ENCODE results near the gene ORC1. TPM values are rescaled to one million over a fixed set of nuclear protein-coding genes. Genes with fewer than 3 reads are reported as not detected.

ORC1 gene
- polyA plus RNA-seq, 1 donor (not counting 4 experiments of a cell fraction or from before 2014, with no cell fraction given): 5.8 TPM

- peaks cover 51 to 58% of the 10 kb centered on the region in 2 experiments for H3K36me3 ChIP-seq (ENCODE audit: control insufficient read depth in 2 of 2, extremely low read depth in 1 of 2, insufficient read depth in 2 of 2, low read length in 2 of 2)
- H3K9me1 ChIP-seq (ENCODE audit: control insufficient read depth, extremely low read depth, insufficient read depth, low read length): no peaks in the 10 kb centered on the region
- dilution Hi-C loops (cut with MboI; ENCODE audit: extremely low pct_ligation_motif_present, low sequenced_read_pairs): no loop called here
- H3K9me3 ChIP-seq (ENCODE audit: control insufficient read depth, low read depth, low read length): no peaks in the 10 kb centered on the region
- no peaks in the 10 kb centered on the region for H3K79me2 ChIP-seq (ENCODE audit: control insufficient read depth, insufficient read depth, low read length)
- TF ChIP-seq, protein P1, sequence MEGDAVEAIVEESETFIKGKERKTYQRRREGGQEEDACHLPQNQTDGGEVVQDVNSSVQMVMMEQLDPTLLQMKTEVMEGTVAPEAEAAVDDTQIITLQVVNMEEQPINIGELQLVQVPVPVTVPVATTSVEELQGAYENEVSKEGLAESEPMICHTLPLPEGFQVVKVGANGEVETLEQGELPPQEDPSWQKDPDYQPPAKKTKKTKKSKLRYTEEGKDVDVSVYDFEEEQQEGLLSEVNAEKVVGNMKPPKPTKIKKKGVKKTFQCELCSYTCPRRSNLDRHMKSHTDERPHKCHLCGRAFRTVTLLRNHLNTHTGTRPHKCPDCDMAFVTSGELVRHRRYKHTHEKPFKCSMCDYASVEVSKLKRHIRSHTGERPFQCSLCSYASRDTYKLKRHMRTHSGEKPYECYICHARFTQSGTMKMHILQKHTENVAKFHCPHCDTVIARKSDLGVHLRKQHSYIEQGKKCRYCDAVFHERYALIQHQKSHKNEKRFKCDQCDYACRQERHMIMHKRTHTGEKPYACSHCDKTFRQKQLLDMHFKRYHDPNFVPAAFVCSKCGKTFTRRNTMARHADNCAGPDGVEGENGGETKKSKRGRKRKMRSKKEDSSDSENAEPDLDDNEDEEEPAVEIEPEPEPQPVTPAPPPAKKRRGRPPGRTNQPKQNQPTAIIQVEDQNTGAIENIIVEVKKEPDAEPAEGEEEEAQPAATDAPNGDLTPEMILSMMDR (optimal IDR thresholded peaks at IDR 0.05 in 1 of 3, IDR thresholded peaks at IDR 0.05 in 1 of 3, conservative IDR thresholded peaks at IDR 0.05 in 1 of 3; ENCODE audit: extremely low read depth in 1 of 3, insufficient read depth in 2 of 3, low read length in 3 of 3): no peak
- no peak for TF ChIP-seq EZH2 (IDR thresholded peaks at IDR 0.05; ENCODE audit: low read length)
- H2AFZ ChIP-seq (ENCODE audit: control insufficient read depth, low read length): no peak overlapping the region
- no peaks in the 10 kb centered on the region for H4K20me1 ChIP-seq (ENCODE audit: control insufficient read depth, extremely low read depth, insufficient read depth, low read length)
- H3K4me1 ChIP-seq (ENCODE audit: control insufficient read depth, extremely low read depth, insufficient read depth, low read length): no peaks in the 10 kb centered on the region
- no peak overlapping the region for H3K9ac ChIP-seq (ENCODE audit: control insufficient read depth, extremely low read depth, insufficient read depth, low read length)
- no peak overlapping the region for H3K27ac ChIP-seq (ENCODE audit: control insufficient read depth, insufficient read depth, low read length)
- no peak overlapping the region for H3K4me2 ChIP-seq (ENCODE audit: control insufficient read depth, extremely low read depth, insufficient read depth, low read depth, low read length)
- no peak overlapping the region for H3K4me3 ChIP-seq (ENCODE audit: control insufficient read depth in 2 of 3, extremely low read depth in 1 of 3, insufficient read depth in 2 of 3, low read depth in 1 of 3, low read length in 3 of 3)
- DNase-seq (ENCODE audit: low read depth, low spot score) (no peak), FAIRE-seq (no peak)
- H3K27me3 ChIP-seq (ENCODE audit: control insufficient read depth, extremely low read depth, insufficient read depth, low read length): no peaks in the 10 kb centered on the region
Observed at GRCh38 chr1:52355436-52355835, 48.8 kb downstream of the ORC1 start.

DNA sequence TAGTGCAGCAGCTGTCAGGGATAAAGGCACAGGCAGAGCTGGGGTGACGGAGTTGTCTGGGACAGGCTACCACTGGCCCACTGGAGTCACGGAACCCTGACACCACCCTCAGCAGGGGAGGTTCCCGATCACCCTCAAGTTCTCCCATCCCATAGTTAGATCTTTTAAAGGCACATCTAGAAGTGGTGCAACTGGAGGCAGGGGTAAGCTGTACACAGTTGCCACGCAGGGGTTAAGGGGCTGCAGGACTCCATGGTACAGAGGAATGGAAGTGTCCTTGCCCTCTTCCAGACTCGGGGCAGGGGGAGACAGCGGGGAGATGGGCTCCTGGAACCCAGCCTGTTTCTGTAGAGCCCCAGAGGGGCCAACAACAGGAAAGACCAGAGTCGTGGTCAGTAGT is 51.5 kb downstream of the ORC1 start:
- H3K9ac ChIP-seq (ENCODE audit: control insufficient read depth, extremely low read depth, insufficient read depth, low read length): no peak overlapping the region
- H3K9me1 ChIP-seq (ENCODE audit: control insufficient read depth, extremely low read depth, insufficient read depth, low read length): no peaks in the 10 kb centered on the region
- H2AFZ ChIP-seq (ENCODE audit: control insufficient read depth, low read length): no peak overlapping the region
- DNase-seq (ENCODE audit: low read depth, low spot score): no peak
- no peaks in the 10 kb centered on the region for H3K4me1 ChIP-seq (ENCODE audit: control insufficient read depth, extremely low read depth, insufficient read depth, low read length)
- no peaks in the 10 kb centered on the region for H4K20me1 ChIP-seq (ENCODE audit: control insufficient read depth, extremely low read depth, insufficient read depth, low read length)
- no peaks in the 10 kb centered on the region for H3K9me3 ChIP-seq (ENCODE audit: control insufficient read depth, low read depth, low read length)
- no peak overlapping the region for H3K4me3 ChIP-seq (ENCODE audit: control insufficient read depth in 2 of 3, extremely low read depth in 1 of 3, insufficient read depth in 2 of 3, low read depth in 1 of 3, low read length in 3 of 3)
- FAIRE-seq: no peak
- H3K4me2 ChIP-seq (ENCODE audit: control insufficient read depth, extremely low read depth, insufficient read depth, low read depth, low read length): no peak overlapping the region
- H3K27ac ChIP-seq (ENCODE audit: control insufficient read depth, insufficient read depth, low read length): no peak overlapping the region
- H3K27me3 ChIP-seq (ENCODE audit: control insufficient read depth, extremely low read depth, insufficient read depth, low read length): no peaks in the 10 kb centered on the region
- no peak for TF ChIP-seq EZH2 (IDR thresholded peaks at IDR 0.05; ENCODE audit: low read length)
- TF ChIP-seq, protein P1 (optimal IDR thresholded peaks at IDR 0.05 in 1 of 3, IDR thresholded peaks at IDR 0.05 in 1 of 3, conservative IDR thresholded peaks at IDR 0.05 in 1 of 3; ENCODE audit: extremely low read depth in 1 of 3, insufficient read depth in 2 of 3, low read length in 3 of 3): no peak
- dilution Hi-C loops (cut with MboI; ENCODE audit: extremely low pct_ligation_motif_present, low sequenced_read_pairs): no loop called here
- no peaks in the 10 kb centered on the region for H3K79me2 ChIP-seq (ENCODE audit: control insufficient read depth, insufficient read depth, low read length)
- peaks cover 32 to 41% of the 10 kb centered on the region in 2 experiments for H3K36me3 ChIP-seq (ENCODE audit: control insufficient read depth in 2 of 2, extremely low read depth in 1 of 2, insufficient read depth in 2 of 2, low read length in 2 of 2)

All from keratinocyte (primary cell).